GM23338 (cell line): ENCODE data around the gene RRBP1. TPM values are rescaled to one million over a fixed set of nuclear protein-coding genes. Genes with fewer than 3 reads are reported as not detected.

Experiments
- ATAC-seq: fragments of 200-7000 bp; cut with Tn5 transposase; 3 replicates; pipeline ENCODE4 v1.9.1; 2020
- DNase-seq: peaks from one replicate; pipeline ENCODE4 v3.0.0-alpha.2; 2015; ENCODE audit warnings: low spot score
- H2AFZ ChIP-seq: fragments of 200-600 bp; sonication (generic); 2 replicates; pipeline ENCODE4 v1.8.0; 2016; ENCODE audit warnings: antibody characterized with exemption, mild to moderate bottlenecking, moderate library complexity
- H3F3A ChIP-seq: fragments of 200-600 bp; sonication (generic); replicated peaks from 2 replicates; pipeline ENCODE4 v1.8.0; 2017; ENCODE audit warnings: antibody characterized with exemption, mixed run types, low read depth
- H3K27ac ChIP-seq: fragments of 200-600 bp; sonication (generic); 2 replicates; pipeline ENCODE4 v1.6.1; 2016; ENCODE audit warnings: low read depth
- H3K27me3 ChIP-seq: fragments of 200-600 bp; sonication (generic); 2 replicates; pipeline ENCODE4 v1.8.0; 2016; ENCODE audit warnings: mild to moderate bottlenecking, mixed run types, moderate library complexity; ENCODE audit not compliant: insufficient read depth
- H3K36me3 ChIP-seq: fragments of 200-600 bp; sonication (generic); 2 replicates; pipeline ENCODE4 v1.8.0; 2016; ENCODE audit warnings: mild to moderate bottlenecking; ENCODE audit not compliant: insufficient read depth
- H3K4me1 ChIP-seq: fragments of 200-600 bp; sonication (generic); 2 replicates; pipeline ENCODE4 v1.8.0; 2016; ENCODE audit warnings: mild to moderate bottlenecking, moderate library complexity; ENCODE audit not compliant: insufficient read depth
- H3K4me2 ChIP-seq: fragments of 200-600 bp; sonication (generic); 2 replicates; pipeline ENCODE4 v1.7.1; 2017; ENCODE audit warnings: mixed run types
- H3K4me3 ChIP-seq: fragments of 200-600 bp; sonication (generic); 2 replicates; pipeline ENCODE4 v1.6.1; 2016; ENCODE audit warnings: mixed run types
- H3K79me2 ChIP-seq: fragments of 200-600 bp; sonication (generic); replicated peaks from 2 replicates; pipeline ENCODE4 v1.8.0; 2017; ENCODE audit warnings: mild to moderate bottlenecking; ENCODE audit not compliant: insufficient read depth
- H3K9me2 ChIP-seq: fragments of 200-600 bp; sonication (generic); 2 replicates; pipeline ENCODE4 v1.8.0; 2017; ENCODE audit not compliant: insufficient read depth
- H4K20me1 ChIP-seq: fragments of 200-600 bp; sonication (generic); replicated peaks from 2 replicates; pipeline ENCODE4 v1.8.0; 2017; ENCODE audit warnings: mild to moderate bottlenecking; ENCODE audit not compliant: insufficient read depth
- H3K27ac Mint-ChIP-seq: 2 replicates; pipeline ENCODE4 v1.8.0; 2020; ENCODE audit warnings: inconsistent platforms, mild to moderate bottlenecking, moderate library complexity, mixed read lengths
- H3K27me3 Mint-ChIP-seq: 3 replicates; pipeline ENCODE4 v1.8.0; 2022; ENCODE audit warnings: low read depth, mild to moderate bottlenecking, moderate library complexity, mixed read lengths, inconsistent platforms; ENCODE audit not compliant: insufficient read depth, poor library complexity
- H3K36me3 Mint-ChIP-seq: 3 replicates; pipeline ENCODE4 v1.8.0; 2021; ENCODE audit warnings: low read depth, mild to moderate bottlenecking, inconsistent platforms, moderate library complexity, mixed read lengths
- H3K4me1 Mint-ChIP-seq: 3 replicates; pipeline ENCODE4 v1.8.0; 2020; ENCODE audit warnings: mild to moderate bottlenecking, inconsistent platforms, mixed read lengths
- H3K4me3 Mint-ChIP-seq: 3 replicates; pipeline ENCODE4 v1.8.0; 2021; ENCODE audit warnings: moderate library complexity, mild to moderate bottlenecking, inconsistent platforms, mixed read lengths
- H3K9me3 Mint-ChIP-seq: 3 replicates; pipeline ENCODE4 v1.8.0; 2020; ENCODE audit warnings: moderate library complexity, mild to moderate bottlenecking, inconsistent platforms, mixed read lengths
- CREB1 ChIP-seq: fragments of 250-450 bp; sonication (Bioruptor Pico); IDR thresholded peaks from 2 replicates; pipeline ENCODE4 v1.5.0; 2020; ENCODE audit warnings: low read depth, mild to moderate bottlenecking, moderate library complexity
- EZH2 ChIP-seq: fragments of 200-600 bp; sonication (generic); IDR thresholded peaks from one replicate; pipeline ENCODE4 v1.8.0; 2017; ENCODE audit warnings: antibody characterized with exemption, mild to moderate bottlenecking, low read depth; ENCODE audit not compliant: unreplicated experiment
- EZH2phosphoT487 ChIP-seq: fragments of 200-600 bp; sonication (generic); IDR thresholded peaks from one replicate; pipeline ENCODE4 v1.8.1; 2018; ENCODE audit warnings: antibody characterized with exemption; ENCODE audit not compliant: unreplicated experiment
- POLR2AphosphoS5 ChIP-seq: IDR thresholded peaks from 2 replicates; pipeline ENCODE4 v1.6.1; 2016; ENCODE audit warnings: antibody characterized with exemption, low read depth
- ZNF114 ChIP-seq: fragments of 250-450 bp; sonication (Bioruptor Pico); IDR thresholded peaks from 2 replicates; pipeline ENCODE4 v1.5.0; 2020; ENCODE audit warnings: mild to moderate bottlenecking, moderate library complexity
- long read RNA-seq: library from polyadenylated mRNA; unstranded; transcript quantifications from one replicate; pipeline ENCODE4 v2.0.0, GENCODE V29; 2020; ENCODE audit not compliant: unreplicated experiment
- polyA plus RNA-seq: library from polyadenylated mRNA; unstranded; fragments of >200 nt; fragmentation: Nextera tagmentation; extraction: Ambion mirVana; gene quantifications from 2 replicates; pipeline ENCODE4 v1.2.1, GENCODE V29; 2016
- total RNA-seq: library from RNA; depleted of rRNA; stranded (reverse); fragments of >200 nt; shearing (Covaris generic); gene quantifications from 2 replicates; pipeline ENCODE4 v1.2.3, GENCODE V29; 2014; rRNA removed
- TF ChIP-seq, protein P1 (sequence below): fragments of 250-450 bp; sonication (Bioruptor Pico); IDR thresholded peaks from 2 replicates; pipeline ENCODE4 v1.5.0; 2020; ENCODE audit warnings: mild to moderate bottlenecking, moderate library complexity
- TF ChIP-seq, protein P2 (sequence below), 2 experiments: fragments of 200-600 bp in 1 of 2; sonication (generic) in 1 of 2; conservative IDR thresholded peaks; 2 replicates each; pipeline versions ENCODE4 v1.5.1 to v1.6.1; 2016 to 2017; ENCODE audit warnings: antibody characterized with exemption in 2 of 2, low read depth in 2 of 2, mild to moderate bottlenecking in 2 of 2, moderate library complexity in 1 of 2

The RRBP1 gene, protein sequence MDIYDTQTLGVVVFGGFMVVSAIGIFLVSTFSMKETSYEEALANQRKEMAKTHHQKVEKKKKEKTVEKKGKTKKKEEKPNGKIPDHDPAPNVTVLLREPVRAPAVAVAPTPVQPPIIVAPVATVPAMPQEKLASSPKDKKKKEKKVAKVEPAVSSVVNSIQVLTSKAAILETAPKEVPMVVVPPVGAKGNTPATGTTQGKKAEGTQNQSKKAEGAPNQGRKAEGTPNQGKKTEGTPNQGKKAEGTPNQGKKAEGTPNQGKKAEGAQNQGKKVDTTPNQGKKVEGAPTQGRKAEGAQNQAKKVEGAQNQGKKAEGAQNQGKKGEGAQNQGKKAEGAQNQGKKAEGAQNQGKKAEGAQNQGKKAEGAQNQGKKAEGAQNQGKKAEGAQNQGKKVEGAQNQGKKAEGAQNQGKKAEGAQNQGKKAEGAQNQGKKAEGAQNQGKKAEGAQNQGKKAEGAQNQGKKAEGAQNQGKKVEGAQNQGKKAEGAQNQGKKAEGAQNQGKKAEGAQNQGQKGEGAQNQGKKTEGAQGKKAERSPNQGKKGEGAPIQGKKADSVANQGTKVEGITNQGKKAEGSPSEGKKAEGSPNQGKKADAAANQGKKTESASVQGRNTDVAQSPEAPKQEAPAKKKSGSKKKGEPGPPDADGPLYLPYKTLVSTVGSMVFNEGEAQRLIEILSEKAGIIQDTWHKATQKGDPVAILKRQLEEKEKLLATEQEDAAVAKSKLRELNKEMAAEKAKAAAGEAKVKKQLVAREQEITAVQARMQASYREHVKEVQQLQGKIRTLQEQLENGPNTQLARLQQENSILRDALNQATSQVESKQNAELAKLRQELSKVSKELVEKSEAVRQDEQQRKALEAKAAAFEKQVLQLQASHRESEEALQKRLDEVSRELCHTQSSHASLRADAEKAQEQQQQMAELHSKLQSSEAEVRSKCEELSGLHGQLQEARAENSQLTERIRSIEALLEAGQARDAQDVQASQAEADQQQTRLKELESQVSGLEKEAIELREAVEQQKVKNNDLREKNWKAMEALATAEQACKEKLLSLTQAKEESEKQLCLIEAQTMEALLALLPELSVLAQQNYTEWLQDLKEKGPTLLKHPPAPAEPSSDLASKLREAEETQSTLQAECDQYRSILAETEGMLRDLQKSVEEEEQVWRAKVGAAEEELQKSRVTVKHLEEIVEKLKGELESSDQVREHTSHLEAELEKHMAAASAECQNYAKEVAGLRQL (N-terminal part only)
- total RNA-seq (105 and 109 TPM in 2 replicates), polyA plus RNA-seq (113 and 125 TPM in 2 replicates)
- long read RNA-seq, transcript RRBP1-205 (2 exons, 1,191 nt), result major isoform, 23 of 39 reads
- long read RNA-seq, partial matches to known transcripts, result 15 of 39 reads
- long read RNA-seq, other reads (novel, unspliced or antisense), result 1 of 39 reads

DNA sequence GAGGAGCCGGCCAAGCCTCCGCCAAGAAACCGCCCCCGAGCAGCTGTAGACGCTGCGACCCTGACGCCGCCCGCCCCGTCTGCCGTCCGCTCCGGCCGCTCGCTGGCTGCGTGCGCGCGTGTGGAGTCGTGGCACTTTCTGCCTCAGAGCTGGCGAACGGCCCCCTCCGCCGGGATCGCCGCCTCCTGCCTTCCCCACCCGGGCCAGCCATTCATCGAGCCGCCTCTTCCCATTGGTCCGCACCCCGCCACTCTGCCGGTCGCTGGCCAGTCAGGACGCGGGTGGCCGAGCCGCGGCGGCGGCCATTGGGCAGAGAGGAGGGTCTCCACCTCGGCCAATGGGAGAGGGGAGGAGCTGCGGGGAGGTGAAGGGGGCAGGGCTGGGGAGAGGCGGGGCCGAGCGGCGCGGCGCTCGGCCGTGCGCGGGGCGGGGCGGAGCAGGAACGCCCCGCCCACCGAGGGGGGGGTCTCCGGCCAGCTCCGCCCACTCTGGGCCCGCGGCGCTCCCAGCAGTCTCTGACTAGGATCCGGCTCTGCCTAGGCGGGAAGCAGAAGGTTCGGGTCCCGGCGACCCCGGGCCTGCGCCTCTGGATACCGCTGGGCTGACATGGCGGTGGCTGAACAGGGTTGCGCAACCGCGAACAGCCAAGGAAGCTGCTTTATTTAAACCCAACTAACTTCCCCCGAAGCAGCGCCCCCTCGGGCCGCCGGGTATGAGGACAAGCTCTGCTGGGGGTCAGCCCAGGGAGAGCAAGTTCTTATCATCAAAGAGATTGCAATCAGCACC lies at the start of gene RRBP1:
Gene RRBP1, minus strand, starts transcription at position 140 of the 786 bp plus-strand sequence. CDS start 21,735 bp downstream, outside the sequence.
- H3K4me2 ChIP-seq, result peak within 1 kb of the TSS; percentile 76
- 0 out of 2 replicates have a peak, but pooled peaks cover 4% of the 10 kb centered on the region for H3K36me3 ChIP-seq
- TF ChIP-seq, protein P1, sequence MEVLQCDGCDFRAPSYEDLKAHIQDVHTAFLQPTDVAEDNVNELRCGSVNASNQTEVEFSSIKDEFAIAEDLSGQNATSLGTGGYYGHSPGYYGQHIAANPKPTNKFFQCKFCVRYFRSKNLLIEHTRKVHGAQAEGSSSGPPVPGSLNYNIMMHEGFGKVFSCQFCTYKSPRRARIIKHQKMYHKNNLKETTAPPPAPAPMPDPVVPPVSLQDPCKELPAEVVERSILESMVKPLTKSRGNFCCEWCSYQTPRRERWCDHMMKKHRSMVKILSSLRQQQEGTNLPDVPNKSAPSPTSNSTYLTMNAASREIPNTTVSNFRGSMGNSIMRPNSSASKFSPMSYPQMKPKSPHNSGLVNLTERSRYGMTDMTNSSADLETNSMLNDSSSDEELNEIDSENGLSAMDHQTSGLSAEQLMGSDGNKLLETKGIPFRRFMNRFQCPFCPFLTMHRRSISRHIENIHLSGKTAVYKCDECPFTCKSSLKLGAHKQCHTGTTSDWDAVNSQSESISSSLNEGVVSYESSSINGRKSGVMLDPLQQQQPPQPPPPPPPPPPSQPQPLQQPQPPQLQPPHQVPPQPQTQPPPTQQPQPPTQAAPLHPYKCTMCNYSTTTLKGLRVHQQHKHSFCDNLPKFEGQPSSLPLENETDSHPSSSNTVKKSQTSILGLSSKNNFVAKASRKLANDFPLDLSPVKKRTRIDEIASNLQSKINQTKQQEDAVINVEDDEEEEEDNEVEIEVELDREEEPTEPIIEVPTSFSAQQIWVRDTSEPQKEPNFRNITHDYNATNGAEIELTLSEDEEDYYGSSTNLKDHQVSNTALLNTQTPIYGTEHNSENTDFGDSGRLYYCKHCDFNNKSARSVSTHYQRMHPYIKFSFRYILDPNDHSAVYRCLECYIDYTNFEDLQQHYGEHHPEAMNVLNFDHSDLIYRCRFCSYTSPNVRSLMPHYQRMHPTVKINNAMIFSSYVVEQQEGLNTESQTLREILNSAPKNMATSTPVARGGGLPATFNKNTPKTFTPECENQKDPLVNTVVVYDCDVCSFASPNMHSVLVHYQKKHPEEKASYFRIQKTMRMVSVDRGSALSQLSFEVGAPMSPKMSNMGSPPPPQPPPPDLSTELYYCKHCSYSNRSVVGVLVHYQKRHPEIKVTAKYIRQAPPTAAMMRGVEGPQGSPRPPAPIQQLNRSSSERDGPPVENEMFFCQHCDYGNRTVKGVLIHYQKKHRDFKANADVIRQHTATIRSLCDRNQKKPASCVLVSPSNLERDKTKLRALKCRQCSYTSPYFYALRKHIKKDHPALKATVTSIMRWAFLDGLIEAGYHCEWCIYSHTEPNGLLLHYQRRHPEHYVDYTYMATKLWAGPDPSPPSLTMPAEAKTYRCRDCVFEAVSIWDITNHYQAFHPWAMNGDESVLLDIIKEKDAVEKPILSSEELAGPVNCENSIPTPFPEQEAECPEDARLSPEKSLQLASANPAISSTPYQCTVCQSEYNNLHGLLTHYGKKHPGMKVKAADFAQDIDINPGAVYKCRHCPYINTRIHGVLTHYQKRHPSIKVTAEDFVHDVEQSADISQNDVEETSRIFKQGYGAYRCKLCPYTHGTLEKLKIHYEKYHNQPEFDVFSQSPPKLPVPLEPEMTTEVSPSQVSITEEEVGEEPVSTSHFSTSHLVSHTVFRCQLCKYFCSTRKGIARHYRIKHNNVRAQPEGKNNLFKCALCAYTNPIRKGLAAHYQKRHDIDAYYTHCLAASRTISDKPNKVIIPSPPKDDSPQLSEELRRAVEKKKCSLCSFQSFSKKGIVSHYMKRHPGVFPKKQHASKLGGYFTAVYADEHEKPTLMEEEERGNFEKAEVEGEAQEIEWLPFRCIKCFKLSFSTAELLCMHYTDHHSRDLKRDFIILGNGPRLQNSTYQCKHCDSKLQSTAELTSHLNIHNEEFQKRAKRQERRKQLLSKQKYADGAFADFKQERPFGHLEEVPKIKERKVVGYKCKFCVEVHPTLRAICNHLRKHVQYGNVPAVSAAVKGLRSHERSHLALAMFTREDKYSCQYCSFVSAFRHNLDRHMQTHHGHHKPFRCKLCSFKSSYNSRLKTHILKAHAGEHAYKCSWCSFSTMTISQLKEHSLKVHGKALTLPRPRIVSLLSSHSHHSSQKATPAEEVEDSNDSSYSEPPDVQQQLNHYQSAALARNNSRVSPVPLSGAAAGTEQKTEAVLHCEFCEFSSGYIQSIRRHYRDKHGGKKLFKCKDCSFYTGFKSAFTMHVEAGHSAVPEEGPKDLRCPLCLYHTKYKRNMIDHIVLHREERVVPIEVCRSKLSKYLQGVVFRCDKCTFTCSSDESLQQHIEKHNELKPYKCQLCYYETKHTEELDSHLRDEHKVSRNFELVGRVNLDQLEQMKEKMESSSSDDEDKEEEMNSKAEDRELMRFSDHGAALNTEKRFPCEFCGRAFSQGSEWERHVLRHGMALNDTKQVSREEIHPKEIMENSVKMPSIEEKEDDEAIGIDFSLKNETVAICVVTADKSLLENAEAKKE, result 0 out of 2 replicates have a peak, but pooled peaks have one; percentile 60
- TF ChIP-seq CREB1 (CRISPR knock-in tag) (peak; percentile 14; the same call in 1 of the 2 replicates), POLR2AphosphoS5 (peak; percentile 83), EZH2 (no peak), EZH2phosphoT487 (no peak), ZNF114 (0 out of 2 replicates have a peak, but pooled peaks have one; percentile 25)
- TF ChIP-seq, protein P2, sequence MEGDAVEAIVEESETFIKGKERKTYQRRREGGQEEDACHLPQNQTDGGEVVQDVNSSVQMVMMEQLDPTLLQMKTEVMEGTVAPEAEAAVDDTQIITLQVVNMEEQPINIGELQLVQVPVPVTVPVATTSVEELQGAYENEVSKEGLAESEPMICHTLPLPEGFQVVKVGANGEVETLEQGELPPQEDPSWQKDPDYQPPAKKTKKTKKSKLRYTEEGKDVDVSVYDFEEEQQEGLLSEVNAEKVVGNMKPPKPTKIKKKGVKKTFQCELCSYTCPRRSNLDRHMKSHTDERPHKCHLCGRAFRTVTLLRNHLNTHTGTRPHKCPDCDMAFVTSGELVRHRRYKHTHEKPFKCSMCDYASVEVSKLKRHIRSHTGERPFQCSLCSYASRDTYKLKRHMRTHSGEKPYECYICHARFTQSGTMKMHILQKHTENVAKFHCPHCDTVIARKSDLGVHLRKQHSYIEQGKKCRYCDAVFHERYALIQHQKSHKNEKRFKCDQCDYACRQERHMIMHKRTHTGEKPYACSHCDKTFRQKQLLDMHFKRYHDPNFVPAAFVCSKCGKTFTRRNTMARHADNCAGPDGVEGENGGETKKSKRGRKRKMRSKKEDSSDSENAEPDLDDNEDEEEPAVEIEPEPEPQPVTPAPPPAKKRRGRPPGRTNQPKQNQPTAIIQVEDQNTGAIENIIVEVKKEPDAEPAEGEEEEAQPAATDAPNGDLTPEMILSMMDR (conservative IDR thresholded peaks at IDR 0.05; ENCODE audit: low read depth in 2 of 2), result peak; percentile 65 to 87
- peaks cover 24% of the 10 kb centered on the region for H3K4me1 ChIP-seq
- H3K9me2 ChIP-seq, result no peaks in the 10 kb centered on the region
- H3K4me1 Mint-ChIP-seq, result peaks cover 32% of the 10 kb centered on the region
- peak within 1 kb of the TSS; percentile 78 for H3K27ac Mint-ChIP-seq
- H3K27me3 ChIP-seq, result no peaks in the 10 kb centered on the region
- peaks cover 12% of the 10 kb centered on the region for H3K27me3 Mint-ChIP-seq
- peak; percentile 96 for DNase-seq
- H4K20me1 ChIP-seq, result peaks cover 30% of the 10 kb centered on the region
- peak within 1 kb of the TSS; percentile 67 for H3K4me3 ChIP-seq
- H2AFZ ChIP-seq, result peak within 1 kb of the TSS; percentile 57; the same call in 1 of the 2 replicates
- ATAC-seq, result peak; percentile 90
- peak within 1 kb of the TSS; percentile 61 for H3K27ac ChIP-seq
- H3K4me3 Mint-ChIP-seq, result peak within 1 kb of the TSS; percentile 82
- peaks cover 36% of the 10 kb centered on the region for H3K79me2 ChIP-seq
- 0 out of 2 replicates have a peak, but pooled peaks cover 4% of the 10 kb centered on the region for H3F3A ChIP-seq
- peaks cover 9% of the 10 kb centered on the region; the same call in 1 of the 3 replicates for H3K9me3 Mint-ChIP-seq
- peaks cover 25% of the 10 kb centered on the region for H3K36me3 Mint-ChIP-seq
